ENCODE data around the gene PDX1. TPM values are rescaled to one million over a fixed set of nuclear protein-coding genes. Genes with fewer than 3 reads are reported as not detected.

PDX1 gene
- total RNA-seq, 2 experiments from 2014 or later: not detected

GRCh38 chr13:27926644-27927434, 7.0 kb downstream of the PDX1 start:
- CTCF ChIA-PET: interaction anchor here (0.6 to 4.5 kb wide), 3 partner anchors 27 to 763 kb away, joined by 3 to 21 read pairs (median 3); no protein-coding TSS in a partner anchor
- Mint-ChIP-seq H3K27ac (no peak overlapping the region), H3K4me1 (peaks cover 10% of the 10 kb centered on the region), H3K4me3 (no peak overlapping the region), H3K36me3 (ENCODE audit: low read depth) (peaks cover 2% of the 10 kb centered on the region), H3K27me3 (peaks cover 91% of the 10 kb centered on the region), H3K9me3 (no peaks in the 10 kb centered on the region)
- POLR2A ChIA-PET: no interaction called here
- no peak for DNase-seq

- peak overlapping the region; percentile 13 for H3K4me3 Mint-ChIP-seq
- peaks cover 2% of the 10 kb centered on the region for H3K36me3 Mint-ChIP-seq (ENCODE audit: low read depth)
- ChIA-PET CTCF (interaction anchor here (0.8 to 4.5 kb wide), 5 partner anchors 11 to 98 kb away, joined by 3 to 21 read pairs (median 3); no protein-coding TSS in a partner anchor), POLR2A (no interaction called here)
- H3K27ac Mint-ChIP-seq: peak overlapping the region; percentile 41
- peaks cover 84% of the 10 kb centered on the region for H3K27me3 Mint-ChIP-seq
- H3K9me3 Mint-ChIP-seq: no peaks in the 10 kb centered on the region
- peaks cover 10% of the 10 kb centered on the region for H3K4me1 Mint-ChIP-seq
- no peak for DNase-seq
These were observed 7.9 kb downstream of the PDX1 start for GRCh38 chr13:27927444-27928352.

- Mint-ChIP-seq H3K36me3 (ENCODE audit: low read depth) (peaks cover 2% of the 10 kb centered on the region), H3K4me3 (no peak overlapping the region), H3K9me3 (no peaks in the 10 kb centered on the region), H3K4me1 (peaks cover 10% of the 10 kb centered on the region), H3K27me3 (peaks cover 78% of the 10 kb centered on the region), H3K27ac (no peak overlapping the region)
- ChIA-PET POLR2A (no interaction called here), CTCF (interaction anchor here (0.6 to 4.5 kb wide), 5 partner anchors 12 to 830 kb away, joined by 3 to 21 read pairs (median 4); no protein-coding TSS in a partner anchor)
- no peak for DNase-seq
These were observed 8.6 kb downstream of the PDX1 start for GRCh38 chr13:27928353-27928804.

- Mint-ChIP-seq H3K36me3 (ENCODE audit: low read depth) (peaks cover 2% of the 10 kb centered on the region), H3K4me3 (no peak overlapping the region), H3K4me1 (peaks cover 10% of the 10 kb centered on the region), H3K27me3 (peaks cover 74% of the 10 kb centered on the region), H3K9me3 (no peaks in the 10 kb centered on the region), H3K27ac (no peak overlapping the region)
- DNase-seq: no peak
- CTCF ChIA-PET: interaction anchor here (0.6 to 4.5 kb wide), 5 partner anchors 13 to 831 kb away, joined by 3 to 21 read pairs (median 4); no protein-coding TSS in a partner anchor
- POLR2A ChIA-PET: no interaction called here
These were observed 9.3 kb downstream of the PDX1 start for GRCh38 chr13:27928805-27929753.

- DNase-seq: no peak
- Mint-ChIP-seq H3K36me3 (ENCODE audit: low read depth) (peaks cover 2% of the 10 kb centered on the region), H3K9me3 (no peaks in the 10 kb centered on the region), H3K4me1 (peaks cover 10% of the 10 kb centered on the region), H3K4me3 (no peak overlapping the region), H3K27me3 (peaks cover 71% of the 10 kb centered on the region), H3K27ac (no peak overlapping the region)
- CTCF ChIA-PET: interaction anchor here (4.5 kb wide), 1 partner anchor 24 kb away, joined by 21 read pairs; no protein-coding TSS in a partner anchor
- POLR2A ChIA-PET: no interaction called here
These were observed 10.1 kb downstream of the PDX1 start for GRCh38 chr13:27929868-27930267.

GRCh38 chr13:27933118-27933517, 13.3 kb downstream of the PDX1 start:
- H3K4me1 Mint-ChIP-seq: no peaks in the 10 kb centered on the region
- peaks cover 38% of the 10 kb centered on the region for H3K27me3 Mint-ChIP-seq
- ChIA-PET CTCF (interaction anchor here (1.2 kb wide), 1 partner anchor 21 kb away, joined by 5 read pairs; no protein-coding TSS in a partner anchor), POLR2A (interaction anchor here (0.5 kb wide), 1 partner anchor 18 kb away, joined by 3 read pairs; no protein-coding TSS in a partner anchor)
- H3K27ac Mint-ChIP-seq: no peak overlapping the region
- DNase-seq: no peak
- H3K4me3 Mint-ChIP-seq: no peak overlapping the region
- H3K36me3 Mint-ChIP-seq (ENCODE audit: low read depth): no peaks in the 10 kb centered on the region
- H3K9me3 Mint-ChIP-seq: no peaks in the 10 kb centered on the region

GRCh38 chr13:27933580-27934328, 14.0 kb downstream of the PDX1 start:
- no peak for DNase-seq

GRCh38 chr13:27942972-27943371, 23.2 kb downstream of the PDX1 start:
- ChIA-PET POLR2A (no interaction called here), CTCF (interaction anchor here (0.6 to 1.4 kb wide), 2 partner anchors 11 to 117 kb away, joined by 3 to 4 read pairs; no protein-coding TSS in a partner anchor)
- Mint-ChIP-seq H3K27me3 (peaks cover 2% of the 10 kb centered on the region), H3K4me1 (no peaks in the 10 kb centered on the region), H3K36me3 (ENCODE audit: low read depth) (no peaks in the 10 kb centered on the region), H3K9me3 (no peaks in the 10 kb centered on the region), H3K4me3 (no peak overlapping the region), H3K27ac (no peak overlapping the region)
- DNase-seq: no peak

More at GRCh38 chr13:27933580-27934328, 14.0 kb downstream of the PDX1 start:
- no peak overlapping the region for H3K4me3 Mint-ChIP-seq
- POLR2A ChIA-PET: interaction anchor here (0.5 kb wide), 1 partner anchor 18 kb away, joined by 3 read pairs; no protein-coding TSS in a partner anchor
- peaks cover 32% of the 10 kb centered on the region for H3K27me3 Mint-ChIP-seq
- CTCF ChIA-PET: interaction anchor here (1.2 kb wide), 1 partner anchor 20 kb away, joined by 5 read pairs; no protein-coding TSS in a partner anchor
- no peaks in the 10 kb centered on the region for H3K4me1 Mint-ChIP-seq
- no peaks in the 10 kb centered on the region for H3K36me3 Mint-ChIP-seq (ENCODE audit: low read depth)
- H3K27ac Mint-ChIP-seq: no peak overlapping the region
- no peaks in the 10 kb centered on the region for H3K9me3 Mint-ChIP-seq

GRCh38 chr13:27952876-27953675, 33.3 kb downstream of the PDX1 start:
- H3K4me1 Mint-ChIP-seq: peaks cover 16% of the 10 kb centered on the region
- POLR2A ChIA-PET: no interaction called here
- CTCF ChIA-PET: interaction anchor here (0.6 to 3.9 kb wide), 17 partner anchors 13 to 968 kb away, joined by 3 to 21 read pairs (median 4); partner anchors contain the start of gene PDX1
- peaks cover 3% of the 10 kb centered on the region for H3K9me3 Mint-ChIP-seq
- no peak for DNase-seq
- H3K36me3 Mint-ChIP-seq (ENCODE audit: low read depth): no peaks in the 10 kb centered on the region
- H3K27me3 Mint-ChIP-seq: peaks cover 63% of the 10 kb centered on the region
- H3K4me3 Mint-ChIP-seq: peak overlapping the region; percentile 36
- no peak overlapping the region for H3K27ac Mint-ChIP-seq

- Mint-ChIP-seq H3K9me3 (peaks cover 3% of the 10 kb centered on the region), H3K4me3 (peak overlapping the region; percentile 62), H3K27ac (peak overlapping the region; percentile 19), H3K36me3 (ENCODE audit: low read depth) (no peaks in the 10 kb centered on the region), H3K27me3 (peaks cover 69% of the 10 kb centered on the region), H3K4me1 (peaks cover 16% of the 10 kb centered on the region)
- ChIA-PET CTCF (interaction anchor here (0.5 to 3.9 kb wide), 20 partner anchors 8 to 969 kb away, joined by 3 to 21 read pairs (median 4); partner anchors contain the start of gene PDX1), POLR2A (no interaction called here)
- DNase-seq: peak; percentile 56
These were observed 34.0 kb downstream of the PDX1 start for GRCh38 chr13:27953676-27954405.

Data from activated CD4-positive, alpha-beta T cell treated with anti-CD3 and anti-CD28 coated beads, Interleukin-2, amount 10 ng/mL, durations not matched to agents 7 days and 5 days (primary cell).